OCI-LY3 (cell line): ENCODE results near the gene PTPN1.

Experiments
- H2AFZ ChIP-seq: fragments of 200-600, 300-600 bp; shearing (Covaris generic); 2 replicates; pipeline ENCODE4 v1.6.0; 2014; ENCODE audit warnings: antibody characterized with exemption, low read depth, low read length
- H3K27ac ChIP-seq: fragments of 200-600, 300-600 bp; sonication (generic); 2 replicates; pipeline ENCODE4 v1.5.1; 2014; ENCODE audit warnings: mild to moderate bottlenecking, low read length, moderate library complexity, mixed read lengths
- H3K27me3 ChIP-seq: fragments of 200-600, 300-600 bp; sonication (generic); 2 replicates; pipeline ENCODE4 v1.6.1; 2014; ENCODE audit warnings: low read depth, low read length, mixed read lengths
- H3K36me3 ChIP-seq: fragments of 200-600, 300-600 bp; sonication (generic); replicated peaks from 2 replicates; pipeline ENCODE3; 2014; ENCODE audit warnings: low read depth, low read length, mixed read lengths
- H3K4me1 ChIP-seq: fragments of 300-600, 200-600 bp; sonication (generic); 2 replicates; pipeline ENCODE4 v1.6.1; 2014; ENCODE audit warnings: low read length, mixed read lengths
- H3K4me2 ChIP-seq: fragments of 200-600, 300-600 bp; sonication (generic); 2 replicates; pipeline ENCODE4 v1.6.1; 2014; ENCODE audit warnings: low read length, mixed read lengths
- H3K4me3 ChIP-seq: fragments of 300-600, 200-600 bp; sonication (generic); 2 replicates; pipeline ENCODE4 v1.5.1; 2014; ENCODE audit warnings: antibody characterized with exemption, mild to moderate bottlenecking, low read length, moderate library complexity
- H3K79me2 ChIP-seq: fragments of 300-600, 200-600 bp; shearing (Covaris generic); 2 replicates; pipeline ENCODE4 v1.6.1; 2014; ENCODE audit warnings: mild to moderate bottlenecking, low read length, mixed read lengths
- H3K9ac ChIP-seq: fragments of 300-600, 200-600 bp; shearing (Covaris generic); 2 replicates; pipeline ENCODE4 v1.6.0; 2014; ENCODE audit warnings: mild to moderate bottlenecking, low read length, moderate library complexity
- H3K9me3 ChIP-seq: fragments of 200-600, 300-600 bp; shearing (Covaris generic); 2 replicates; pipeline ENCODE4 v1.6.1; 2014; ENCODE audit warnings: low read length, mixed read lengths; ENCODE audit not compliant: insufficient read depth
- H4K20me1 ChIP-seq: fragments of 200-600, 300-600 bp; sonication (generic); 2 replicates; pipeline ENCODE4 v1.6.1; 2016; ENCODE audit warnings: low read length, mixed read lengths; ENCODE audit not compliant: insufficient read depth
- CTCF ChIP-seq: fragments of 200-600, 300-600 bp; sonication (generic); IDR thresholded peaks from 2 replicates; pipeline ENCODE4 v1.5.1; 2014; ENCODE audit warnings: antibody characterized with exemption, low read length, low read depth
- EZH2phosphoT487 ChIP-seq: fragments of 200-600 bp; shearing (Covaris generic); IDR thresholded peaks from 2 replicates; pipeline ENCODE4 v1.6.1; 2018; ENCODE audit warnings: antibody characterized with exemption, mixed run types, low read depth

Gene PTPN1

GRCh38 chr20:50594591-50595432 lies 84.6 kb downstream of the PTPN1 start:
- no peak overlapping the region for H2AFZ ChIP-seq
- H3K27ac ChIP-seq = no peak overlapping the region
- H3K4me1 ChIP-seq = peaks cover 24% of the 10 kb centered on the region
- no peak overlapping the region for H3K9ac ChIP-seq
- no peaks in the 10 kb centered on the region for H3K9me3 ChIP-seq
- TF ChIP-seq EZH2phosphoT487 (no peak), CTCF (no peak)
- peak overlapping the region; percentile 22 for H3K4me3 ChIP-seq
- H3K4me2 ChIP-seq = peak overlapping the region; percentile 64
- H4K20me1 ChIP-seq = no peaks in the 10 kb centered on the region; the same call in 1 of the 2 replicates
- peaks cover 14% of the 10 kb centered on the region for H3K27me3 ChIP-seq
- no peaks in the 10 kb centered on the region for H3K79me2 ChIP-seq
- peaks cover 21% of the 10 kb centered on the region for H3K36me3 ChIP-seq

- TF ChIP-seq EZH2phosphoT487 = no peak
- TF ChIP-seq CTCF = no peak
- no peak overlapping the region for H3K27ac ChIP-seq
- H3K36me3 ChIP-seq = peaks cover 14% of the 10 kb centered on the region
- no peak overlapping the region for H3K9ac ChIP-seq
- H4K20me1 ChIP-seq = no peaks in the 10 kb centered on the region; the same call in 1 of the 2 replicates
- H3K9me3 ChIP-seq = no peaks in the 10 kb centered on the region
- H3K4me1 ChIP-seq = peaks cover 30% of the 10 kb centered on the region
- H3K79me2 ChIP-seq = no peaks in the 10 kb centered on the region
- H3K4me3 ChIP-seq = peak overlapping the region; percentile 22
- H2AFZ ChIP-seq = no peak overlapping the region
- peak overlapping the region; percentile 64 for H3K4me2 ChIP-seq
- H3K27me3 ChIP-seq = peaks cover 20% of the 10 kb centered on the region
These were observed 85.3 kb downstream of the PTPN1 start for GRCh38 chr20:50595433-50595895.

GRCh38 chr20:50595988-50596693 lies 86.0 kb downstream of the PTPN1 start:
- Histone ChIP-seq H2AFZ (no peak overlapping the region; the same call in 1 of the 2 replicates), H3K27ac (no peak overlapping the region), H3K36me3 (peaks cover 10% of the 10 kb centered on the region), H3K4me2 (peak overlapping the region; percentile 64), H3K9ac (no peak overlapping the region), H3K4me3 (peak overlapping the region; percentile 22), H3K79me2 (no peaks in the 10 kb centered on the region), H4K20me1 (no peaks in the 10 kb centered on the region; the same call in 1 of the 2 replicates), H3K4me1 (peaks cover 32% of the 10 kb centered on the region), H3K27me3 (peaks cover 26% of the 10 kb centered on the region), H3K9me3 (no peaks in the 10 kb centered on the region)
- TF ChIP-seq CTCF (no peak), EZH2phosphoT487 (no peak)

GRCh38 chr20:50596694-50597021 lies 86.5 kb downstream of the PTPN1 start:
- peaks cover 7% of the 10 kb centered on the region for H3K36me3 ChIP-seq
- H3K27me3 ChIP-seq = peaks cover 26% of the 10 kb centered on the region
- peaks cover 35% of the 10 kb centered on the region for H3K4me1 ChIP-seq
- no peaks in the 10 kb centered on the region for H3K79me2 ChIP-seq
- no peak for TF ChIP-seq CTCF
- TF ChIP-seq EZH2phosphoT487 = no peak
- no peak overlapping the region for H3K27ac ChIP-seq
- no peaks in the 10 kb centered on the region; the same call in 1 of the 2 replicates for H4K20me1 ChIP-seq
- H3K4me2 ChIP-seq = peak overlapping the region; percentile 64
- H3K4me3 ChIP-seq = no peak overlapping the region
- H3K9ac ChIP-seq = no peak overlapping the region
- no peaks in the 10 kb centered on the region for H3K9me3 ChIP-seq
- no peak overlapping the region for H2AFZ ChIP-seq
